GM12878 (cell line): Measurements from ENCODE around the gene DCTN5. TPM values are rescaled to one million over a fixed set of nuclear protein-coding genes. Genes with fewer than 3 reads are reported as not detected.

Experiments
- ATAC-seq: fragments of 200-7000 bp; cut with Tn5 transposase; 3 replicates; pipeline ENCODE4 v1.9.1; 2020; ENCODE audit warnings: mild to moderate bottlenecking, moderate library complexity
- BruUV-seq: library from RNA; stranded (reverse); fragments of 400-500 nt; replicated peaks from 2 replicates; lab custom pipeline; 2021; lab: Mats Ljungman, UMichigan
- CTCF ChIA-PET: fragments of 300-600 bp; sonication (Branson Sonifier 250); formaldehyde crosslinking; extraction: SDS; loops from one replicate; lab custom pipeline; 2021; ENCODE audit warnings: inconsistent platforms; lab: Yijun Ruan, JAX
- POLR2A ChIA-PET: fragments of 350-600 bp; formaldehyde crosslinking; extraction: SDS; loops from one replicate; lab custom pipeline; 2021; ENCODE audit warnings: inconsistent platforms; lab: Charles Lee
- RAD21 ChIA-PET: fragments of 300-600 bp; sonication (Branson Sonifier 250); formaldehyde crosslinking; loops from one replicate; lab custom pipeline; 2023; ENCODE audit warnings: antibody characterized with exemption; ENCODE audit not compliant: unreplicated experiment; lab: Charles Lee
- SMC1A ChIA-PET: fragments of 300-600 bp; sonication (Branson Sonifier 250); formaldehyde crosslinking; loops from one replicate; lab custom pipeline; 2023; ENCODE audit not compliant: unreplicated experiment, uncharacterized antibody; lab: Charles Lee
- DNase-seq: peaks from one replicate; pipeline ENCODE4 v3.0.0-alpha.2; 2011; ENCODE audit warnings: low read depth, low spot score
- FAIRE-seq: peaks from 3 replicates; lab custom pipeline; 2011; peaks lifted over from hg19 to GRCh38; lab: Jason Lieb, UNC
- H2AFZ ChIP-seq: 2 replicates; pipeline ENCODE4 v1.6.0; 2011; ENCODE audit warnings: low read depth, low read length, control low read depth; ENCODE audit not compliant: control insufficient read depth
- H3K27ac ChIP-seq: 2 replicates; pipeline ENCODE4 v1.5.1; 2011; ENCODE audit warnings: control low read depth; ENCODE audit not compliant: control insufficient read depth, insufficient read depth
- H3K27me3 ChIP-seq, 2 experiments: replicated peaks in 1 of 2; 2 replicates each; pipeline versions ENCODE4 v1.6.0 to v1.6.1; 2011; ENCODE audit warnings: low read length in 1 of 2; ENCODE audit not compliant: control insufficient read depth in 2 of 2, insufficient read depth in 2 of 2
- H3K36me3 ChIP-seq, 2 experiments: 2 replicates each; pipeline ENCODE4 v1.5.1; 2011; ENCODE audit warnings: low read length in 1 of 2; ENCODE audit not compliant: control insufficient read depth in 2 of 2, insufficient read depth in 2 of 2
- H3K4me1 ChIP-seq: 2 replicates; pipeline ENCODE4 v1.6.1; 2011; ENCODE audit warnings: mild to moderate bottlenecking, low read length, moderate library complexity, mixed read lengths; ENCODE audit not compliant: control insufficient read depth, insufficient read depth
- H3K4me2 ChIP-seq: 2 replicates; pipeline ENCODE4 v1.6.0; 2011; ENCODE audit warnings: control low read depth; ENCODE audit not compliant: control insufficient read depth, insufficient read depth
- H3K4me3 ChIP-seq: fragments of 200-600 bp; sonication (generic); 2 replicates; pipeline ENCODE4 v1.5.1; 2016
- H3K79me2 ChIP-seq: 2 replicates; pipeline ENCODE4 v1.6.0; 2011; ENCODE audit warnings: low read length; ENCODE audit not compliant: control insufficient read depth, insufficient read depth
- H3K9ac ChIP-seq: 2 replicates; pipeline ENCODE4 v1.8.0; 2011; ENCODE audit warnings: low read length, control low read depth, mixed read lengths; ENCODE audit not compliant: control insufficient read depth, insufficient read depth
- H3K9me3 ChIP-seq: replicated peaks from 3 replicates; pipeline ENCODE4 v1.5.1; 2011; ENCODE audit warnings: mild to moderate bottlenecking, low read length; ENCODE audit not compliant: control insufficient read depth, insufficient read depth
- H4K20me1 ChIP-seq: 2 replicates; pipeline ENCODE4 v1.6.0; 2011; ENCODE audit not compliant: control insufficient read depth, insufficient read depth
- ASH2L ChIP-seq: fragments of 300-600, 200-600 bp; sonication (generic); IDR thresholded peaks from 2 replicates; pipeline ENCODE4 v1.6.1; 2017; ENCODE audit warnings: low read depth, mild to moderate bottlenecking, borderline replicate concordance
- ATF7 ChIP-seq: fragments of 450-650 bp; IDR thresholded peaks from 2 replicates; pipeline ENCODE4 v1.6.1; 2016; ENCODE audit warnings: low read depth, mild to moderate bottlenecking
- BHLHE40 ChIP-seq, 2 experiments: fragments of 450-650 bp in 1 of 2; IDR thresholded peaks; 2 replicates each; pipeline ENCODE4 v1.6.1; 2011 to 2017; ENCODE audit warnings: low read depth in 2 of 2, borderline replicate concordance in 1 of 2, improper control_type of control experiment in 1 of 2, low read length in 1 of 2, mild to moderate bottlenecking in 1 of 2
- FOXK2 ChIP-seq: fragments of 450-650 bp; IDR thresholded peaks from 2 replicates; pipeline ENCODE4 v1.6.1; 2017; ENCODE audit warnings: mild to moderate bottlenecking, moderate library complexity
- MEF2A ChIP-seq: IDR thresholded peaks from 2 replicates; pipeline ENCODE4 v1.6.1; 2011; ENCODE audit warnings: low read depth, mild to moderate bottlenecking, low read length, moderate library complexity; ENCODE audit not compliant: insufficient read depth
- MEF2B ChIP-seq: fragments of 450-650 bp; IDR thresholded peaks from 2 replicates; pipeline ENCODE4 v1.6.1; 2018; ENCODE audit warnings: mild to moderate bottlenecking, moderate library complexity; ENCODE audit not compliant: partially characterized antibody, poor library complexity, severe bottlenecking
- POLR2AphosphoS2 ChIP-seq: IDR thresholded peaks from 2 replicates; pipeline ENCODE4 v1.6.1; 2011; ENCODE audit warnings: low read depth, mild to moderate bottlenecking, low read length, improper control_type of control experiment, moderate library complexity
- SMAD1 ChIP-seq: fragments of 450-650 bp; IDR thresholded peaks from 2 replicates; pipeline ENCODE4 v1.6.1; 2018; ENCODE audit warnings: mild to moderate bottlenecking, low read depth; ENCODE audit not compliant: partially characterized antibody
- STAT3 ChIP-seq: IDR thresholded peaks from 2 replicates; pipeline ENCODE4 v1.6.1; 2011; ENCODE audit warnings: low read depth, low read length, improper control_type of control experiment
- SUZ12 ChIP-seq: fragments of 200-600 bp; sonication (generic); IDR thresholded peaks from one replicate; pipeline ENCODE4 v1.6.1; 2018; ENCODE audit warnings: antibody characterized with exemption, mild to moderate bottlenecking; ENCODE audit not compliant: unreplicated experiment
- ZNF207 ChIP-seq: fragments of 450-650 bp; IDR thresholded peaks from 2 replicates; pipeline ENCODE4 v1.6.1; 2014; ENCODE audit warnings: antibody characterized with exemption, mild to moderate bottlenecking, borderline replicate concordance
- ZSCAN29 ChIP-seq: fragments of 450-650 bp; IDR thresholded peaks from 2 replicates; pipeline ENCODE4 v1.6.1; 2017; ENCODE audit warnings: mild to moderate bottlenecking, moderate library complexity
- WGBS: methylation state at CpG from one replicate; pipeline ENCODE4 v1.1.6; 2016; ENCODE audit warnings: low lambda C conversion rate; ENCODE audit not compliant: insufficient replicate concordance, insufficient coverage; ENCODE audit errors: missing lambda C conversion rate; 5-methylcytosine and 5-hydroxymethylcytosine counted together
- in situ Hi-C: fragments of 300-500 bp; cut with MboI; formaldehyde crosslinking; loops from 9 replicates; pipeline ENCODE4 v1.14.3; 2018; ENCODE audit warnings: mixed read lengths
- intact Hi-C: fragments of 100-400 bp; cut with micrococcal nuclease; formaldehyde crosslinking; loops from one replicate; pipeline ENCODE4 v1.14.2; 2022; ENCODE audit not compliant: unreplicated experiment
- polyA plus RNA-seq, 11 experiments: library from polyadenylated mRNA; depleted of rRNA in 4 of 11; unstranded in 6 of 11; stranded (reverse) in 5 of 11; fragments of >200 nt; fragmentation: Nextera tagmentation in 4 of 11; fragmentation: Illumina TruSeq in 1 of 11; extraction: Ambion mirVana in 4 of 11; extraction: Trizol in 1 of 11; gene quantifications; 1 replicate in 1 of 11; 2 replicates in 10 of 11; pipeline versions ENCODE4 v1.2.1 to v1.2.3, GENCODE V29; 2011 to 2016; ENCODE audit warnings: inconsistent platforms in 2 of 11, missing spikeins in 2 of 11, low read depth in 1 of 11
- total RNA-seq, 4 experiments: library from RNA; depleted of rRNA in 3 of 4; stranded (reverse); fragments of >200 nt in 3 of 4; fragmentation: Illumina TruSeq in 1 of 4; extraction: Trizol in 1 of 4; gene quantifications; 2 replicates each; pipeline versions ENCODE4 v1.2.1 to v1.2.3, GENCODE V29; 2013 to 2021
- TF ChIP-seq, protein P1 (sequence below): fragments of 450-650 bp; IDR thresholded peaks from 2 replicates; pipeline ENCODE4 v1.6.1; 2018; ENCODE audit warnings: borderline replicate concordance, mild to moderate bottlenecking; ENCODE audit not compliant: partially characterized antibody
- TF ChIP-seq, protein P2 (sequence below): fragments of 450-650 bp; IDR thresholded peaks from 2 replicates; pipeline ENCODE4 v1.6.1; 2014; ENCODE audit warnings: mild to moderate bottlenecking
- TF ChIP-seq, protein P3 (sequence below): IDR thresholded peaks from 2 replicates; pipeline ENCODE4 v1.6.1; 2012; ENCODE audit warnings: low read depth, low read length, improper control_type of control experiment
- TF ChIP-seq, protein P4 (sequence below): fragments of 450-650 bp; IDR thresholded peaks from 2 replicates; pipeline ENCODE4 v1.6.1; 2016; ENCODE audit warnings: mild to moderate bottlenecking, moderate library complexity, borderline replicate concordance

DCTN5 gene
- total and polyA plus RNA-seq, 10 of the 15 experiments (the other 5 are each of a cell fraction or from before 2014, with no cell fraction given) = 49.1 to 153 (median 81.4) TPM

DNA sequence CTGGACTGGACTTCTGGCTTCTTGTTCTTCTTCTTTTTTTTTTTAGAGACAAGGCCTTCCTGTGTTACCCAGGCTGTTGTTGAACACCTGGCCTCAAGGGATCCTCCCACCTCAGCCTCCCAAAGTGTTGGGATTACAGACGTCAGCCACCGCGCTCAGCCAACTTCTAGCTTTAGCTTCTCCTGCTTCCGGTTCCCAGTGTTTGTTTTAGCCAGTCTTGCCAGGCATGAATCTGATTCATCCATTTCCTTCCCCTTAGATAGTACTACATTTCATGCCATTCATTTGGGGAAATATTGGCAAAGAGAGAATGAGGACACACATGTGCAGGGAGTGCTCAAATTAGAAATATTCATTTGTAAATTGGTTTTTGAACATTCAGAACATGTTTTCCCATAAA, 33.1 kb upstream of the DCTN5 start:
- SMC1A ChIA-PET = no interaction called here
- CTCF ChIA-PET = interaction anchor here (0.6 kb wide), 1 partner anchor 430 kb away, joined by 3 read pairs; no protein-coding TSS in a partner anchor
- WGBS = 100% methylated on average over 4 of the region's 4 CpGs
- peaks cover 1 to 11% of the 10 kb centered on the region in 2 experiments; a peak in 3 of 4 replicates for H3K36me3 ChIP-seq
- no peak overlapping the region for H2AFZ ChIP-seq
- intact Hi-C loops = no loop called here
- in situ Hi-C loops = no loop called here
- RAD21 ChIA-PET = no interaction called here
- H3K79me2 ChIP-seq = no peaks in the 10 kb centered on the region
- no peak overlapping the region for H3K9ac ChIP-seq
- H3K9me3 ChIP-seq = no peaks in the 10 kb centered on the region
- H3K4me1 ChIP-seq = no peaks in the 10 kb centered on the region
- no peak overlapping the region for H3K4me3 ChIP-seq
- POLR2A ChIA-PET = no interaction called here
- H3K27me3 ChIP-seq = no peaks in the 10 kb centered on the region
- no peak for DNase-seq
- no peak overlapping the region for H3K27ac ChIP-seq
- BruUV-seq = no TSS peak
- H3K4me2 ChIP-seq = no peak overlapping the region
- ATAC-seq = no peak
- no peaks in the 10 kb centered on the region for H4K20me1 ChIP-seq
- no peak for FAIRE-seq
- TF ChIP-seq MEF2A (no peak), ASH2L (no peak), ZSCAN29 (no peak), MEF2B (no peak), FOXK2 (no peak), SUZ12 (no peak), BHLHE40 (IDR thresholded peaks at IDR 0.05; ENCODE audit: borderline replicate concordance in 1 of 2, low read depth in 2 of 2, low read length in 1 of 2) (no peak), ATF7 (no peak), POLR2AphosphoS2 (no peak), ZNF207 (no peak), STAT3 (no peak), SMAD1 (no peak)
- TF ChIP-seq, protein P1, sequence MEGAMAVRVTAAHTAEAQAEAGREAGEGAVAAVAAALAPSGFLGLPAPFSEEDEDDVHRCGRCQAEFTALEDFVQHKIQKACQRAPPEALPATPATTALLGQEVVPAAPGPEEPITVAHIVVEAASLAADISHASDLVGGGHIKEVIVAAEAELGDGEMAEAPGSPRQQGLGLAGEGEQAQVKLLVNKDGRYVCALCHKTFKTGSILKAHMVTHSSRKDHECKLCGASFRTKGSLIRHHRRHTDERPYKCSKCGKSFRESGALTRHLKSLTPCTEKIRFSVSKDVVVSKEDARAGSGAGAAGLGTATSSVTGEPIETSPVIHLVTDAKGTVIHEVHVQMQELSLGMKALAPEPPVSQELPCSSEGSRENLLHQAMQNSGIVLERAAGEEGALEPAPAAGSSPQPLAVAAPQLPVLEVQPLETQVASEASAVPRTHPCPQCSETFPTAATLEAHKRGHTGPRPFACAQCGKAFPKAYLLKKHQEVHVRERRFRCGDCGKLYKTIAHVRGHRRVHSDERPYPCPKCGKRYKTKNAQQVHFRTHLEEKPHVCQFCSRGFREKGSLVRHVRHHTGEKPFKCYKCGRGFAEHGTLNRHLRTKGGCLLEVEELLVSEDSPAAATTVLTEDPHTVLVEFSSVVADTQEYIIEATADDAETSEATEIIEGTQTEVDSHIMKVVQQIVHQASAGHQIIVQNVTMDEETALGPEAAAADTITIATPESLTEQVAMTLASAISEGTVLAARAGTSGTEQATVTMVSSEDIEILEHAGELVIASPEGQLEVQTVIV = no peak
- TF ChIP-seq, protein P2, sequence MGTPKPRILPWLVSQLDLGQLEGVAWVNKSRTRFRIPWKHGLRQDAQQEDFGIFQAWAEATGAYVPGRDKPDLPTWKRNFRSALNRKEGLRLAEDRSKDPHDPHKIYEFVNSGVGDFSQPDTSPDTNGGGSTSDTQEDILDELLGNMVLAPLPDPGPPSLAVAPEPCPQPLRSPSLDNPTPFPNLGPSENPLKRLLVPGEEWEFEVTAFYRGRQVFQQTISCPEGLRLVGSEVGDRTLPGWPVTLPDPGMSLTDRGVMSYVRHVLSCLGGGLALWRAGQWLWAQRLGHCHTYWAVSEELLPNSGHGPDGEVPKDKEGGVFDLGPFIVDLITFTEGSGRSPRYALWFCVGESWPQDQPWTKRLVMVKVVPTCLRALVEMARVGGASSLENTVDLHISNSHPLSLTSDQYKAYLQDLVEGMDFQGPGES = no peak
- TF ChIP-seq, protein P3, sequence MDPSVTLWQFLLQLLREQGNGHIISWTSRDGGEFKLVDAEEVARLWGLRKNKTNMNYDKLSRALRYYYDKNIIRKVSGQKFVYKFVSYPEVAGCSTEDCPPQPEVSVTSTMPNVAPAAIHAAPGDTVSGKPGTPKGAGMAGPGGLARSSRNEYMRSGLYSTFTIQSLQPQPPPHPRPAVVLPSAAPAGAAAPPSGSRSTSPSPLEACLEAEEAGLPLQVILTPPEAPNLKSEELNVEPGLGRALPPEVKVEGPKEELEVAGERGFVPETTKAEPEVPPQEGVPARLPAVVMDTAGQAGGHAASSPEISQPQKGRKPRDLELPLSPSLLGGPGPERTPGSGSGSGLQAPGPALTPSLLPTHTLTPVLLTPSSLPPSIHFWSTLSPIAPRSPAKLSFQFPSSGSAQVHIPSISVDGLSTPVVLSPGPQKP = no peak
- TF ChIP-seq, protein P4, sequence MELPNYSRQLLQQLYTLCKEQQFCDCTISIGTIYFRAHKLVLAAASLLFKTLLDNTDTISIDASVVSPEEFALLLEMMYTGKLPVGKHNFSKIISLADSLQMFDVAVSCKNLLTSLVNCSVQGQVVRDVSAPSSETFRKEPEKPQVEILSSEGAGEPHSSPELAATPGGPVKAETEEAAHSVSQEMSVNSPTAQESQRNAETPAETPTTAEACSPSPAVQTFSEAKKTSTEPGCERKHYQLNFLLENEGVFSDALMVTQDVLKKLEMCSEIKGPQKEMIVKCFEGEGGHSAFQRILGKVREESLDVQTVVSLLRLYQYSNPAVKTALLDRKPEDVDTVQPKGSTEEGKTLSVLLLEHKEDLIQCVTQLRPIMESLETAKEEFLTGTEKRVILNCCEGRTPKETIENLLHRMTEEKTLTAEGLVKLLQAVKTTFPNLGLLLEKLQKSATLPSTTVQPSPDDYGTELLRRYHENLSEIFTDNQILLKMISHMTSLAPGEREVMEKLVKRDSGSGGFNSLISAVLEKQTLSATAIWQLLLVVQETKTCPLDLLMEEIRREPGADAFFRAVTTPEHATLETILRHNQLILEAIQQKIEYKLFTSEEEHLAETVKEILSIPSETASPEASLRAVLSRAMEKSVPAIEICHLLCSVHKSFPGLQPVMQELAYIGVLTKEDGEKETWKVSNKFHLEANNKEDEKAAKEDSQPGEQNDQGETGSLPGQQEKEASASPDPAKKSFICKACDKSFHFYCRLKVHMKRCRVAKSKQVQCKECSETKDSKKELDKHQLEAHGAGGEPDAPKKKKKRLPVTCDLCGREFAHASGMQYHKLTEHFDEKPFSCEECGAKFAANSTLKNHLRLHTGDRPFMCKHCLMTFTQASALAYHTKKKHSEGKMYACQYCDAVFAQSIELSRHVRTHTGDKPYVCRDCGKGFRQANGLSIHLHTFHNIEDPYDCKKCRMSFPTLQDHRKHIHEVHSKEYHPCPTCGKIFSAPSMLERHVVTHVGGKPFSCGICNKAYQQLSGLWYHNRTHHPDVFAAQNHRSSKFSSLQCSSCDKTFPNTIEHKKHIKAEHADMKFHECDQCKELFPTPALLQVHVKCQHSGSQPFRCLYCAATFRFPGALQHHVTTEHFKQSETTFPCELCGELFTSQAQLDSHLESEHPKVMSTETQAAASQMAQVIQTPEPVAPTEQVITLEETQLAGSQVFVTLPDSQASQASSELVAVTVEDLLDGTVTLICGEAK = no peak
